ENCODE data around the gene NTM. TPM values are rescaled to one million over a fixed set of nuclear protein-coding genes. Genes with fewer than 3 reads are reported as not detected.

NTM gene
- total and polyA plus RNA-seq, 2 of the 8 experiments (the other 6 are each of a cell fraction or from before 2014, with no cell fraction given), result 13.4 to 20.0 TPM

- no peak for TF ChIP-seq CHD7 (IDR thresholded peaks at IDR 0.05; ENCODE audit: insufficient replicate concordance, low read length)
- no peak for TF ChIP-seq CREB1 (IDR thresholded peaks at IDR 0.05)
- TF ChIP-seq TEAD4 (IDR thresholded peaks at IDR 0.05; ENCODE audit: low read depth, low read length), result no peak
- TF ChIP-seq EP300 (IDR thresholded peaks at IDR 0.05; ENCODE audit: borderline replicate concordance in 1 of 2, low read depth in 2 of 2, low read length in 2 of 2), result no peak
- TF ChIP-seq RNF2 (IDR thresholded peaks at IDR 0.05; ENCODE audit: borderline replicate concordance, low read depth, low read length, missing control alignments, poor library complexity, severe bottlenecking), result no peak
- no peak for TF ChIP-seq KDM1A (IDR thresholded peaks at IDR 0.05; ENCODE audit: borderline replicate concordance, low read length)
- TF ChIP-seq SRF (IDR thresholded peaks at IDR 0.05; ENCODE audit: low read depth, low read length), result no peak
Observed at GRCh38 chr11:131880976-131881375, 510.6 kb downstream of the NTM start (continued).
